ENCODE data around the gene POFUT2.

Gene POFUT2

DNA sequence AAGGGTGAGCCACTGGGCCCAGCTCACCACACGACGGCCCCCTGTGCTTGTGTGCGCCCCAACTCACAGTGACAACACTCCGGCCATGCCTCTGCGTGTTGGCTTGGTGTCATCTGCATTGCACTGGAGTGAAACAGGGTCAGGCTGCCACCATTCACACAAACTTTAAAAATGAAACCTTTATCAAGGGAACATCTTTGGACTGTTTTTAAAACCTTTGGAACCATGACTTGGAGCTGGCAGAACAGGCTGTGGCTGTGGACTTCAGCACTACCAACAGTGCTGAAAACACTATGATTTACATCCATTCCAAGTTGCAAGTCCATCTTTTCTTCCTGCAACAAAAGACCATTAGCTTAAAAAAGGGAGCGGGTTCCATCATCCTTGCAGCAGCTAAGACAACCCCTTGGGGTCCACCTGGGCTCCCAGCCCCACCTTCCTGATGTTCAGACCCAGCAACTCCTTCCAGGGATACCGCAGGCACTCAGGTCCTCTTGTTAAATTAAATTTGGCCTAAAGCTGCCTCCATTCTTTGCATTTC, 25.6 kb downstream of the POFUT2 start:
- DNase-seq = no peak

DNA sequence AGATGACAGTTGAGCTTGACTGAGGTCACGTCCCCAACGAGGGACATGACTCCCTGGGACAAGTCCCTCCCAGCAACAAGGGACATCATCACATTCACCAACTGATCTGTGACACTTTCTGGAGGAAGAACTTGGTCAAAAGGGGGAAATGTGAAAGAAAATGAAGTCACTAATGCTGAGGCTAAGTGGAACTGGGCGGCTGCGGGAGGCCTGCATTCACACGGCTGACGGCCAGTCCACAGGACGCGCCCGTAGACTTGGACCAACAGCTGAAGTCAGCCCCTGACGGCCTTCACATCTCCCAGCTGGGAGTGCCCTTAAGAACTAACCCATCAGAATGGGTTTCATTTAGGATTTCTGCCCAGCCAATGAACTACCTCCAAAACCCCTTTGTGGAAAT, 26.6 kb downstream of the POFUT2 start:
- DNase-seq = no peak

DNA sequence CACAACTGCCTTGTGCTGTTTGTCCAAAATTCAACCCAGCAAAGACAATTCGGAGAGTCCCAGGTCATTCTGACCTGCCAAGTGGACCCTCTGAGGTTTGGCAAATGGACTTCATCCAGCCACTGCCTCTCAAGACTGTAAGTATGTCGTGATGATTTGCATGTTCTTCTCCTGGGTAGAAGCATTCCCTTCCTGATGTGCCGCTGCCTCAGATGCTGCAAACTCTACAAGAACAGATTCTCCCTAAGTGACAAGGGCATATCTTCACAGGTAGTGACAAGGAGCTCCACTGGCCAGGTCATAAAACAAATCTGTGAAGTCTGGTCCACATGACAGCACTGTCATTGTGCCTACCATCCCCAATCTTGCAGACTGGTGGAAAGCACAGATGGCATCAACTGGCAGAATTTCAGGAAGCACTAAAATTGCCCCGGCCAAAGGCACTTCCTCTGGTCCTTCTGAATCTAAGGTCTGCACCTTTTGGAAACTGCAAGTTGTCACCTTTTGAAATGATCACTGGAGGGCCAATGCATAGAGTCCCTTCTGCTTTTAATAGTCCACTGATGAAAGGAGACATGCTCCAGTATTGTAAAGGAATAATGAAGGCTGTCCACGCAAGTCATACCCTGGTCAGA, 27.4 kb downstream of the POFUT2 start:
- DNase-seq = peak in 2 of 3 donors; percentile 6 to 7

DNA sequence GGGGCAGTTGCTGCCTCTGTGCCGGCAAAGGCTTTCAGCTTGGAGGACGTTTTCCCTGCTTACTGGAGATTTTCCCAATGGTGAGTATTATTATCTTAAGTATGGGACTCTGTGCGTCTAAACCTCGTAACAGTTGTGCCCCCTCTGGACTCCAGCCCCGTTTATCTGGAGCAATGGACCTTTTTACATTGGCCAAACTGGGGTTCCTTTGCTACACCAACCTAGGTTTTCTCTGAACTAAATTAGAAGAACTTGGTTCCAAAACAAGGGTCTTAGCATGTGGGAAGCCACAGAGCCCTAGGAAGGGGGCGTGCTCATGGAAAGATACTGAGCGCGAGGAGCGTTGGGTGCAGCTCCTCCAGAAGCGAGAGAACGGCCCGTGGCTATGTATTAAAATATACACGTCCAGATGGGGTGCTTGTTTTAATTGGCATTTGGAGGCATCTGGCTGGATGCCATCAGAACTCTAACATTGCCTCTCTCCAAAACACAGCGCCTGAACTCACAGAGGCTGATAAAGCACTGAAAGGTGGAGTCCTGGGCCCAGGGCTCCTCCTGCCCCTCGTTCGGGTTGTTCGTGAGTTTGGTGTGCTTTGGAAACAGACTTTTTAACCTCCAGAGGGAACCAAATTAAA, 28.4 kb downstream of the POFUT2 start:
- no peak for DNase-seq

DNA sequence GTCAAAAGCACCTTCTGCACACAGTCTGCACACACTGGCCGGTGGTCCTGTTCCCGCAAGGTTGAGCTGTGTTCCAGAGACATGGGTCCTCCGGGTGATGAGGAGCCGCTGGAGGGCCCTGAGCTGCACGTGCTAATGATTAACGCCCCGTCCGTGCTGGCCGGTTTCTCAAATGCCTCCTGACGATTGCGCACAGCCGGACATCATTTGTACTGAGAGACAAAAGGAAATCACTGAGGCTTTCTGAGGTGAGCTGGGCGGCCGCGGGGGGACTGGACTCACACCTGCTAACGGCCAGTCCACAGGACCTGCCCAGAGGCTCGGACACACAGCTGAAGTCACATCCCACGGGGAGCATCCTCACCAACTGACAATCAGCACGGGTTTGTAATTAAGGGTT, 29.2 kb downstream of the POFUT2 start:
- DNase-seq = no peak

DNA sequence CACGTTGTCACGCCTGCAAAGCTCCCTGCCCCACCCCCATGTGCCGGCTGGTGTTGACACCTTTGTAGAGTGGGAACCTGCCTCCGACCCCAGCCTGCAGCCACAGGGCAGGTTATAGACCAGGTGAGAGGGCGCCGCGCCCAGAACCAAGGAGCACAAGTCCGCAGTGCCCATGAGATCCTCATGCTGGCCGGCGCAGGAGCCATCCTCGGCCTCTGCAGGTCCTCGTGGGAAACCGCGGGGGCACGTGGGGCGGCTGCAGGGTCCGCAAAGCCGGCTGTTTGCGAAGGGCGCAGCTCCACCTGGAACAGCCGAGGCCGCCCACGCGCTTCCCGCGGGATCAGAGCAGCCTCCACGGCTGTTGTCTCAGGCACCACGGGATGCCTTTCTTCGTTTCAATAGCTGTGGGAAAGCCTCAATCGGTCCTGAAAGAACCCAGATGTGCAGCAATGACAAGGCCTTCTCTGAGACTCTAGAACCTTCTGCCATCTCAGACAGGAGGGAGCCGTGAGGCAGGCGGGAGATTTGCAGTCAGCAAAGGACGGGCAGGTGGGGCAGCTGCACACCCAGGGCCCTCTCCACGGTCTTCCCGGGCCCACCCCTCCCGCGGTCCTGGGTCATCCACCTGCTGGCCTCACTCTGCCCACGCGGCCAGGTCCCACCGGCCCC, 29.9 kb downstream of the POFUT2 start:
- no peak for DNase-seq

DNA sequence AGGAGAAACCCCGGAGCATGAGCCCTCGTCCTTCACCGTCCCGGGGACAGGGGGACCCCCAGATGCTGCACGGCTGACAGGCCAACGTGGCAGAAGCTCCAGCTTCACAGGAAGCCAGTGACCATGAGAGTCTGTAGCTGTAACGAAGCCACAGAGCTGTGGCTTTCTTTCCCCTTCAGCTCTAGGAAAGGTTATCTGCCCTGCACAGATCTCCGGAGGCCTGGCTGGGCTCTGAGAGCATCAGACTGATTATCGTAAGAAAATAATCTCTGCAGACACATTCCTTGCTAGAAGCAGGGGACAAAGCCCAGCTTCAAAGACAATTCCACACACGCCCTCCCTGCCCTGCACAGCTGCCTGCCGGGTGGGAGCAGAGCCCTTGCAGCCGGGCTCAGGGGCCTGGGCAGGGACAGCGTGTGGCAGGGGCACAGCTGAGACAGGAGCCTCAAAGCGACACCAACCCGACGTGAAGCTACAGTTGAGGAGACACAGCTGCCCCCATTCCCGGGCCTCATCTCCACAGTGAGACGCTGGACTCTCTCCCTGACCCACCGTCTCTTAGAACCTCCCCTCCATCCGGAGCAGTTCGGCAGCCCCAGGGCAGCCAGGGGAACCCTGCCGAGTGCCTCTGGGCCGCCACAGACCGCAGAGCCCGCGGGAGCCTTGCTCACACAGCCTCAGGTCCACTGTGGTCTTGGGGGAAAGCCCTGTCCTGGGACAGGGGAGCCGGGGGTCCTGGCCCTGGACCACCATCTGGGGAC, 30.6 kb downstream of the POFUT2 start:
- no peak for DNase-seq

DNA sequence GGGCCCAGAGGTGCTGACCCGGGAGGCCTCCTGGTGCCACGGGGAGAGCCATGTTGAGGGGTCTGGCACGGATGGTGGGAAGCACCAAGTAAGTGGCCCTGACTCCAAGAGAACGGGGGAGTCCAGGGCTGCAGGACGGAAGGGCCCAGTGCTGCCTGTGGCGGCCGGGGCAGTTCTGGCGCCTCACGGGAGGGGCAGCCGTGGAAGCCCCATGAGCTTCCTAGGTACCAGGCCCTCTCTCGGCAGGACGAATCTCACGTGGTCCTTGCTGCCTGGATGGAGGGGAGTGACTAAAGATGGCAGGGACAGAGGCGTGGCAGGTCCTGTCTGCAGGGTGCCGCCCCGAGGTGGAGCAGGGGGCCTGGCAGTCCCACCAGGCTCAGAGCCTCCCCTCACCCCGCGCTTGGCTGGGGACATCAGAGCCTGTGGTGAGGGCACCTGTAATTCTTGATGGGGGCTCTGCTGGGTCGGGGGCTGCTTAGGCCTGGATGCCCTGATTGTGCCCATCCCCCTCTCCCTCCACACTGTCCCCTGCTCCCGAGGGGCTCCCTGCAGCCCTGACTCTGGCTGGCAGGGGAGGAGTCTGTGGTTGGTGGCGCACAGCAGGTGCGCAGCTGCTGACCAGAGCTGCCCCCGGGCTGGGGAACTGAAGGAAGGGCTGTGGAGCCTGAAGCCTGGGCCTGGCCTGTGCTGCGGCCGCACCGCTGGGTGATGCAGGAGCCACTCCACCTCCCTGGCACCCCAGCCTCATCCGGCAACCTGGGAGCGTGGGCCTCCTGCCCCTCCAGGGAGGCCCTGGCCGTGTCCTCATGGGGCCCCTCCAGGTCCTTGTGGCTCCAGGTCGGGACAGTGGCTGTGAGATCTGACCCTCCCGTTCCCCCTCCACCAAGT, 31.4 kb downstream of the POFUT2 start:
- DNase-seq = no peak

DNA sequence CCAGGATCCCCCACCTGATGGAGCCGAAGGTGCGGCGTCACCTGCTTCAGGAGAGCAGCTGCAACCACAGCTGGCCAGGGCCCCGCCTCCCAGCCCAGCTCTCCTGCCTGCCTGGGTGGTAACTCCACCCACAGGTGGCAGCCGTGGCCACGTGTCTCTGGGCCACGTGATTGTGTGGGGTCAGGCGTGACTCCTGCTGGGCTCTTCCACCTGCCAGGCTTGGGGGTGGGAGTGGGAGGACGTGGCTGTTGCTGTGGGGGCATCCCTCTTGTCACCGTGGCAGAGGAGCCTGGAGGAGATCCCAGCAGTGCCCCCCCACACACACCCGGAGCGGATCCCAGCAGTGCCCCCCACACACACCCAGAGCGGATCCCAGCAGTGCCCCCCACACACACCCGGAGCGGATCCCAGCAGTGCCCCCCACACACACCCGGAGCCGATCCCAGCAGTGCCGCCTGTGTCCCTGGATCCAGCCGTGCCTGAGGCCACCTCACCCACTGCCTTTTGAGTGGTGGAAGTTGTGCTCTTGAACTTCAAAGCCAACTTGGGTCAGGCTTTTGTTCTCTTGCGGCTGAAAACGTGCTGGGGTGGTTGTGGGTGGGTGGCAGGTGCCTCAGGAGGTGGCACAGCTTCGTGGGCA, 32.2 kb downstream of the POFUT2 start:
- no peak for DNase-seq

DNA sequence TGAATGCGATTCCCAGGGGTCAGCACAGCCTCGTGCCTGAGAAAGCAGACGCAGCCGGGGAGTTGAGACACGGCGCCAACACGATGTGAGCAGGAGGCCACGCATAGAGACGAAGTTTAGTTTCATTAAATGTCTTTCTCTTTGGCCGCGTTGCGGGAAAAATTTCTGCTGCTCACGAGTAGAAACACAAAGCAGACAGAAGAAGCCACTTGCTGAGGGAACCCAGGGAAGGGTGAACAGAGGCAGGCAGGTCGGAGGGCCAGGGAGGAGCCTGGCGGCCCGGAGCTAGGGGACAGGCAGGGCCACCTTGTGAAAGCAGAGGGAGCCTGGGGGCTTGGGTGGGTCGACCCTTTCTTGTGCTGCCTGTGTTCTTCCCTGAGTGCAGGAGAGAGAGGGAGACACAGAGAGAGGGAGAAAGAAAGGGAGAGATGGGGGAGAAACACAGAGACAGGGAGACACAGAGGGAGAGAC, 33.2 kb downstream of the POFUT2 start:
- no peak for DNase-seq

DNA sequence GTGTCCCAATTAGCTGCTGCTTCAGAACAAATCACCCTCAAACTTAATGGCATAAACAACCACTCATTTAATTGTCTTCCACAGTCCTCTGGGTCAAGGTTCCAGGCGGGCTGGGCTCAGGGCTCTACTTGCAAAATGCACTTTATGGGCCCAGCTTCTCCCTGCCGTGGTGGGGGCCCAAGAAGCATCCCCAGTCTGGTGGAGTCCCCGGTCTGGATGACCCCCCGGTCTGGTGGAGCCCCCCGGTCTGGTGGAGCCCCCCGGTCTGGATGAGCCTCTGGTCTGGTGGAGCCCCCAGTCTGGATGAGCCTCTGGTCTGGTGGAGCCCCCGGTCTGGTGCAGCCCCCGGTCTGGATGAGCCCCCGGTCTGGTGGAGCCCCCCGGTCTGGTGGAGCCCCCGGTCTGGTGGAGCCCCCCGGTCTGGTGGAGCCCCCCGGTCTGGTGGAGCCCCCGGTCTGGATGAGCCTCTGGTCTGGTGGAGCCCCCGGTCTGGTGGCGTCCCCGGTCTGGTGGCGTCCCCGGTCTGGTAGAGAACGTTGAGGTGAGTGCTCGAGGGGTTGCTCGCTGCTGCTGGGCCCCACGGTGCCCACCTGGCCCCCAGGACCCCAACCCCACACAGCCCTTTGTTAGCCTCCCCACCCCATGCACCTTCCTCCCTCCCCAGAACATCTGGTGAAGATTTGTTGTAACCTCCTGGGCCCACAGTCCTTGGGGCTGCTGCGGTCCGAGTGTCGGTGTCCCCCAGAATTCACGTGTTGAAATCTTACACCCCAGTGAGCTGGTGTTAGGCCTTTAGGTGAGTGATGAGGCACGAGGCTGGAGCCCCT, 33.8 kb downstream of the POFUT2 start:
- DNase-seq = no peak

DNA sequence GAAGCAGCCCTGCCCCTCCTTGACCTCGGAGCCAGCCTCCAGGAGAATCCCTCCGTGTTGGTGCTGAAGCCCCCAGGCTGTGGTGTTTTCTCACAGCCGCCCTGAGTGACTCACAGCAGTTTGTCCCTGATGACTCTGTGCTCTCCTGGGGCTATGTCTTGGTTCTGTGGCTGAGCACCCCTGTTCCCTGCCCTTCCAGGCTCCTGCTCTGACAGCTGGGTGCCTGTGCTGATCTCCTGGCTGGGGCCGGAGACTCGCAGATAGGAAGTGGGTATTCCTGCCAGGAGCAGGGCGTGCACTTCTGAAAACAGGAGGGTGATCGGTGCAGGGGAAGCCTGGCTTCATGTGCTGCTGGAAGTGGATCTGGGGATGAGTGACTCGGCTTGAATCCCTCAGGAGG, 34.5 kb downstream of the POFUT2 start:
- no peak for DNase-seq

DNA sequence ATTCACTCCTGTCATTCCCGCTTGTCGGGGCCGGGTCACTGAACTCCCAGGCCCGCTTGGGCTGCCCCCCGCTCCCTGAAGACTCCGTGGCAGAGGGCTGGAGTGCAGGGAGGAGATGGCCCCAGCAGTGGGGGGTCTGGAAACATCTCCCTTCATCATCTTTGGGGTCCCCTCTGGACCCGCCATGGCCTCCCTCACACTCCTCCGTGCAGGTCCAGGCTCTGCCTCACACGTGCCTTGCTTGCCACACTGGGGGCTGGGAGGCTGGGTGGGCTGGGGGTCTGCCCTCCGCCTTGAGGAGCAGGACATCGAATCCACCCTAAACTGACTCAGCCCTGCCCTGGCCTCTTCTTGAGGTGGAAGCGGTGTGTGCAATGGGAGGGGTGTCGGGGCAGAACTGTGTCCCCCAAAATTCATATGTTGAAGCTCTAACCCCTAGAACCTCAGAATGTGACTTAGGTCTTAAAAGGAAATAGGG, 35.2 kb downstream of the POFUT2 start:
- no peak for DNase-seq

DNA sequence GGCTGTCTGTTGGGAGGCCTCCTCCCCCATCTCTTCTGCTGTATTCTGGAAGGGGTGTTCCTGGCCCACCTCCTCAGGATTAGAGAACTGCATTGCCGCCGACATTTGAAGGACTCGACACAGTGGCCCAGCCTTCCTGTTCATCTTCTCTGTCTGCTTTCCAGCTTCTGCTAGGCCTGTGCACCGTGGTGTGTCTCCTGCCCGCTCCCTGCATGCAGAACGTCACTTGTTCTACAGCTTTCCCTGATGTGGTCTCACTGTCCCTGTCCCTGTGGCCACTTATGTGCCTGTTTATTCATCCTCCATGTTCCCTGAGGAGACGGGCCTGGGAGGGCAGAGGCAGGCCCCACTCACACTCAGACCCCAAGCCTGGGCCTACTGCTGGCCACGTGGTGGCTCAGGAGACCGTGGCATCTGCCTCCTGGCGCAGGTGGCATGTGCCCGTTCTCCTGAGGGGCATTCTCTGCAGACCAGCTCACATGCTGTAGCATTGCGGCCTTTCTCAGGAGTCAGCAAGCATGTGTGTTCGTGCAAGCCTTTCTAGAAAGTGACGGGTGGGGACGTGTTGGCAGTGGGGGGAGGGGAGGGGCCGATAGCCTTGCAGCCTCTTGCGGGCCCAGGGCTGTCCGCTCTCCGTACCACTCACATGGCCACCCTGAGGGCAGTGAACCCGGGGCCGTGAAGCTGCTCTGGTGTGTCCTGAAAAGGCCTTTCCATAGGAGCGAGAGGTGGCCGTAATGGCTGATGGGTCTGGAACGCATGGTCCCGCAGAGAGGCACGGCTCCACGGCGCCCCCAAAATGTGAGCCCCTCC, 35.9 kb downstream of the POFUT2 start:
- DNase-seq = no peak

DNA sequence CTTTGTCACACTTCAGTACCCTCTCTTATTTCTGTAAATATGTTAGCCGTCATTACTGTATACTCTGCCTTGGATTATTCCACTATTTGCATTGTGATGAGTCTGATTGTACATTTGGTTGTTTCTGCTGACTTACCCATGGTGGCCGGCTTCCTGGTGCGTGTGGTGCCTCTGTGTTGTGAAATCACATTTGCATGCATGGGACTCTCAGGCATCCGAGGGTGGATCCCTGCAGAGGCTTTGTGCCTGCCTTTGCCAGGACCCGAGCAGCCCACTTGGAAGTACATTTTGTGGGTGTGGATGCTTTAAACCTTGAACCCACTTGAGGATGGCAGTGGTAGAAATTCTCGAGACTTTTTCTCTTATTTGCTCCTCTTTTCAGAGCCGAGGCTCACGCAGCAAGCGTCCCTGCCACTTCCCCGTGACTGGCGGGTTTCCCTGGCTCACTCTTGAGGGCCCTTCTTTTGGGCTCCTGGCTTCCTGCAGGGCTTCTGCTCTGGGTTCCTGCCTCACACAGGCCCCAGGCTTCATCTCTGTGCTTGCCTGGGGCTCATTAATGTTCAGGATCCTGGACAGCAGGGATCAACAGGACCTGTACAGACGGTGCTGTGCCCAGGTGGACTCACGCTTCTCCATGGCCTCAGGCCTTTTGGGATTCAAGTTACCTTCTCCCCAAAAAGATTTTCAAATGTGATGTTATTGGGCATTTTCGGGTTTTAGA, 36.6 kb downstream of the POFUT2 start:
- peak in 1 of 3 donors; percentile 13 for DNase-seq

DNA sequence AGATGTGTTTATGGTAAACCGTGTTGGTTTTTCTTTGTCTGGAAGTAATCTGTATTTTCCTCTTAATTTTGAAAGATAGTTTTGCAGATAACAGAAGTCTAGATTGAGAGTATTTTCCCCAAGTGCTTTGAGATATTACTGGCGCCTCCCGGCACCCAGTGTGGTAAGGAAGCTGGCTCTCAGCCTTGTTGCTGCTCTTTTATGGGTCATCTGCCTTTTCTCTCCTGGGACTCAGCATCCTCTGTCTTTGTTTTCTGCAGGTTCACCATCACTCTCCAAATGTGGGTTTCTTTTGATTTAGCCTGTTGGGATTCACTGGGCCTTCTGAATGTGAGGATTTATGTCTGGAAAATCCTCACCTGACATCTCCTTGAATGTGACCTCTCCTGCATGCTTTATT, 37.4 kb downstream of the POFUT2 start:
- no peak for DNase-seq

DNA sequence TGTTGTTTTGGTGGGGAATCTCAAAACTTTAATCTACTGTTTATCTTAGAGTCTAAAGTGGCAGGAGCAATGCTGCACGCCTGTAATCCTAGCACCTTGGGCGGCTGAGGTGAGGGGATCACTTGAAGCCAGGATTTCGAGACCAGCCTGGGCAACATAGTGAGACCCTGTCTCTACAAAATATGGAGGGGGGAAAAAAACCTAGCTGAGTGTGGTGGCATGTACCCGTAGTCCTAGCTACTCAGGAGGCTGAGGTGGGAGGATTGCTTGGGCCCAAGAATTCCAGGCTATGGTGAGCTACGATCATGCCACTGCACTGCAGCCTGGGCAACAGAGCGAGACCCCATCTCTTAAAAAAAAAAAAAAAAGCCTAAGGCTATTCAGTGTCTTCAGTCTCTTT, 38.1 kb downstream of the POFUT2 start:
- DNase-seq = no peak

DNA sequence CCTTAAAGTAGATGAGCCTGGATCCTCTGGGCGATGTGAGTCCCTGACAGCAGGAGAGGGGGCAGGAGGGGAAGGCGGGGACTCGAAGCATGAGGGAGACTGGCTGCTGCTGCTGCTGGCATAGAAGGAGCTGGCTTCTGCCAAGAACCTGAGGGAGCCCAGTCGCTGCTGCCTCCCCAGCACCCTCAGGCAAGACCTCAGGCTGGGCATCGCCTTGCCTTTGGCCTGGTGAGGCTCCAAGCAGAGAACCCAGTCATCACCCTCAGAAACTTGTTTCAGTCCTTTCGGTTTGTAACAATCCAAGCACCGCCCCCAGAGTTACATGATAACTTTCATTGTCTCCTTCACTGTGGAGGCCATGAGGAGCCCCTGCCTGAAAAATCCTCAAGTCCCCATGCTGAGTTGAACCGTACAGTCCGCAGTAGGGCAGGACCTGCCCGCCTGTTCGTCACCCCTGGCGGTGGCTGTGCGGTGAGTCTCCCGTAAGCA, 38.8 kb downstream of the POFUT2 start:
- no peak for DNase-seq
